Stimulated activated CD8-positive, alpha-beta memory T cell treated with anti-CD3 and anti-CD28 coated beads, Interleukin-12 subunit alpha, Interleukin-12 subunit beta, amount 100 ng/mL, for 24 hours (primary cell): Measurements from ENCODE around the gene SPRY2.
"Not testable (repeated sequence)": the region's sequence is repeated elsewhere in the genome, so short reads cannot be mapped to it uniquely, and the experiment has no call there.

Source experiments
- DNase-seq: peaks from one replicate; pipeline ENCODE4 v3.0.0-alpha.2; 2020; ENCODE audit errors: extremely low read depth

Gene SPRY2

GRCh38 chr13:80348750-80349149, 7.8 kb upstream of the SPRY2 start:
- no peak for DNase-seq

- DNase-seq, result no peak
Measured at GRCh38 chr13:80348314-80348713, 7.4 kb upstream of the SPRY2 start.

GRCh38 chr13:80345771-80346510, 5.0 kb upstream of the SPRY2 start:
- DNase-seq, result no peak

- not testable (repeated sequence) for DNase-seq
Measured at GRCh38 chr13:80344032-80344431, 3.1 kb upstream of the SPRY2 start.

GRCh38 chr13:80342471-80343371, 1.8 kb upstream of the SPRY2 start:
- no peak for DNase-seq

- no peak for DNase-seq
Measured at GRCh38 chr13:80341756-80342370, 937 bp upstream of the SPRY2 start.

GRCh38 chr13:80340651-80341100, 250 bp downstream of the SPRY2 start:
- no peak for DNase-seq

- no peak for DNase-seq
Measured at GRCh38 chr13:80339912-80340650, 845 bp downstream of the SPRY2 start.

GRCh38 chr13:80339563-80339911, 1.4 kb downstream of the SPRY2 start:
- no peak for DNase-seq

- DNase-seq, result no peak
Measured at GRCh38 chr13:80338781-80339562, 2.0 kb downstream of the SPRY2 start.

- no peak for DNase-seq
Measured at GRCh38 chr13:80337288-80338081, 3.4 kb downstream of the SPRY2 start.

GRCh38 chr13:80336776-80337287, 4.1 kb downstream of the SPRY2 start:
- DNase-seq, result no peak

- DNase-seq, result no peak
Measured at GRCh38 chr13:80336370-80336769, 4.6 kb downstream of the SPRY2 start.

GRCh38 chr13:80334597-80335260, 6.2 kb downstream of the SPRY2 start:
- no peak for DNase-seq

GRCh38 chr13:80331984-80332383, 8.9 kb downstream of the SPRY2 start:
- no peak for DNase-seq

- no peak for DNase-seq
Measured at GRCh38 chr13:80329250-80329649, 11.7 kb downstream of the SPRY2 start.

- DNase-seq, result no peak
Measured at GRCh38 chr13:80319004-80319403, 21.9 kb downstream of the SPRY2 start.

- no peak for DNase-seq
Measured at GRCh38 chr13:80314711-80315653, 25.9 kb downstream of the SPRY2 start.
